Pancreas (tissue), 10 donors: ENCODE results near the gene MAMLD1. TPM values are rescaled to one million over a fixed set of nuclear protein-coding genes. Genes with fewer than 3 reads are reported as not detected.

Experiments used
- ATAC-seq, 4 donors: fragments of 200-7000 bp; cut with Tn5 transposase; one replicate each; pipeline versions ENCODE4 v1.8.0 to v1.9.1; 2020; ENCODE audit warnings: mild to moderate bottlenecking in 4 of 4, moderate library complexity in 4 of 4
- DNase-seq, 6 donors: peaks; one replicate each; pipeline ENCODE4 v3.0.0-alpha.2; 2020
- FAIRE-seq: peaks from 2 replicates; lab custom pipeline; 2012; peaks lifted over from hg19 to GRCh38; lab: Jason Lieb, UNC
- H3K27ac ChIP-seq, 4 donors: fragments of 200-600 bp; sonication (generic); 1 replicate in 3 of 4; 2 replicates in 1 of 4; pipeline versions ENCODE4 v1.5.0 to v1.8.0; 2020
- H3K27me3 ChIP-seq, 4 donors: fragments of 200-600 bp; one replicate each; pipeline ENCODE4 v1.8.0; 2021
- H3K36me3 ChIP-seq, 3 donors: fragments of 200-600 bp; sonication (generic) in 1 of 3; one replicate each; pipeline versions ENCODE4 v1.5.0 to v1.8.0; 2020 to 2021
- H3K4me1 ChIP-seq, 3 donors: fragments of 200-600 bp; one replicate each; pipeline ENCODE4 v1.8.0; 2021
- H3K4me3 ChIP-seq, 4 donors: fragments of 200-600 bp; sonication (generic) in 2 of 4; one replicate each; pipeline versions ENCODE4 v1.5.0 to v1.8.0; 2020 to 2021
- H3K9me3 ChIP-seq, 4 donors: fragments of 200-600 bp; one replicate each; pipeline ENCODE4 v1.8.0; 2021
- WGBS, 2 donors: extraction: QIAGEN DNeasy Blood & Tissue Kit; methylation state at CpG; one replicate each; pipeline ENCODE4 v1.1.7; 2013; 5-methylcytosine and 5-hydroxymethylcytosine counted together
- intact Hi-C, 3 donors: fragments of 100-400 bp; cut with DNase I; formaldehyde crosslinking; loops; one replicate each; pipeline versions ENCODE4 v1.11.1 to v1.14.2; 2022
- polyA plus RNA-seq, 2 donors: library from polyadenylated mRNA; stranded (reverse); fragments of 200-250 nt; gene quantifications; one replicate each; pipeline ENCODE4 v1.2.3, GENCODE V29; 2013
- total RNA-seq, 6 donors: library from RNA; stranded (reverse); fragmentation: NEBNext Ultra II Directional in 4 of 6; extraction: Animal tissue kit (Norgen Biotek cat#: 25700) in 4 of 6; gene quantifications; one replicate each; pipeline versions ENCODE4 v1.2.1 to v1.2.4, GENCODE V29; 2021 to 2023
- TF ChIP-seq, protein P1 (sequence below), 4 donors: fragments of 200-600 bp; sonication (generic) in 3 of 4; IDR thresholded peaks; one replicate each; pipeline versions ENCODE4 v1.5.0 to v1.8.0; 2021; ENCODE audit warnings: antibody characterized with exemption in 4 of 4
- donor health status: healthy with polysubstance abuse.
- donor health status: DM: no; HTN: no; CAD: no; lungs with moderate emphysema.
- donor health status: DM: no; HTN: no; CAD: no.
- donor health status: control.
- donor health status: control.
- donor health status: Bipolar disorder and iron deficiency.
- donor health status: DM: yes; HTN: yes; CAD: no.
- donor health status: DM: no; HTN: no; CAD: no.
- donor health status: DM: no; HTN: no; CAD: no.
- donor health status: DM: yes; HTN: yes; CAD: no.

The MAMLD1 gene
- total and polyA plus RNA-seq, 8 donors = 2.4 to 8.8 (median 3.5) TPM

DNA sequence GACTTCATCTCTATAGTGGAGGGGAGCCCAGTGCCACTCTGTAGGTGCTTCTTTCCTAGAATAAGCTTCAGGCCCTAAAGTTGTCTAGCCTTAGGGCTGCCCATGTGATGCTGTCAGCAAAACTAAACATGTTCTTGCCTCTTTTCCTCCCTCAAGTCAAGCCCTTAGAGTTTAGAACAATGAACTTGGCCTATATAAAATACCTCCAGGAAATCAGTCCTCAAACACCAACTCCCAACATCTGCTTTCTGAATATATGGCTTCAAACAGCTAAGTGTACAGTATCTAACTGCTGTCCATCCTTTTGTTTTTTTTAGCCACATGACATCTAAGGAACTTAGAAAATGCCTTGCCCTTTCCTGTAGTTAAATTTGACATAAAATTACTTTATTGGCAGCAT lies 91.0 kb downstream of the MAMLD1 start:
- Histone ChIP-seq H3K4me1 (no peaks in the 10 kb centered on the region), H3K36me3 (no peaks in the 10 kb centered on the region), H3K27me3 (no peaks in the 10 kb centered on the region), H3K9me3 (no peaks in the 10 kb centered on the region), H3K27ac (no peak overlapping the region), H3K4me3 (no peak overlapping the region)
- ATAC-seq (no peak), DNase-seq (no peak), FAIRE-seq (no peak)
- TF ChIP-seq, protein P1, sequence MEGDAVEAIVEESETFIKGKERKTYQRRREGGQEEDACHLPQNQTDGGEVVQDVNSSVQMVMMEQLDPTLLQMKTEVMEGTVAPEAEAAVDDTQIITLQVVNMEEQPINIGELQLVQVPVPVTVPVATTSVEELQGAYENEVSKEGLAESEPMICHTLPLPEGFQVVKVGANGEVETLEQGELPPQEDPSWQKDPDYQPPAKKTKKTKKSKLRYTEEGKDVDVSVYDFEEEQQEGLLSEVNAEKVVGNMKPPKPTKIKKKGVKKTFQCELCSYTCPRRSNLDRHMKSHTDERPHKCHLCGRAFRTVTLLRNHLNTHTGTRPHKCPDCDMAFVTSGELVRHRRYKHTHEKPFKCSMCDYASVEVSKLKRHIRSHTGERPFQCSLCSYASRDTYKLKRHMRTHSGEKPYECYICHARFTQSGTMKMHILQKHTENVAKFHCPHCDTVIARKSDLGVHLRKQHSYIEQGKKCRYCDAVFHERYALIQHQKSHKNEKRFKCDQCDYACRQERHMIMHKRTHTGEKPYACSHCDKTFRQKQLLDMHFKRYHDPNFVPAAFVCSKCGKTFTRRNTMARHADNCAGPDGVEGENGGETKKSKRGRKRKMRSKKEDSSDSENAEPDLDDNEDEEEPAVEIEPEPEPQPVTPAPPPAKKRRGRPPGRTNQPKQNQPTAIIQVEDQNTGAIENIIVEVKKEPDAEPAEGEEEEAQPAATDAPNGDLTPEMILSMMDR (IDR thresholded peaks at IDR 0.05) = no peak
- intact Hi-C loops = no loop called here

DNA sequence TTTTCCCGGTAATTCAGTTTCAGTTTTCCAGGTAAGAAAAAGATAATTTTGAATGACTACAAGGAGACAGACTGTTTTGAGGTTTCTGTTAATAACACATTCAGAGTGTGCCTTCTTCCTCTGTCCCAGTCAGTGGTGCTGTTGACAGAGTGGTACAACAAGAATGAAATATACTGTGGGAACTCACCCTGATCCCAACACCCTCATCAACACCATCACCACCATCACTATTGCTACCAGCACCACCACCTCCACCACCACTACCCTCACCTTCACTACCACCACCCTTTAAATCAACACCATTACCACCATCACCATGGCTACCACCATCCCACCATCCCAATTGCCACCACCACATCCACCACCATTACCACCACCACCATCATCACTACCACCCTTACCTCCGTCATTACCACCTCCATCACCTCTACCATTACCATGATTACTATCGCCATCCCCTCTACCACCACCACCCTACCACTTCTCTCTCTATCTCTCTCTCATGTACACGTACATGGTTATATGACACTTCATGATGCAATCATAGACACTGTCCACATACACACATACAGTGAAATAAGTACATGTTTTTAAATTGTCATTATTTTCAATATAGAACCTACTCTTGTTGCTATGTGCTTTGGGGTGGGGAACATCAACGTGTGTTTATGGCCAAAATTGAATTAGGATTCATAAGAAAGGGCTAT lies 91.5 kb downstream of the MAMLD1 start:
- TF ChIP-seq, protein P1 (IDR thresholded peaks at IDR 0.05) = no peak
- Histone ChIP-seq H3K4me3 (no peak overlapping the region), H3K27me3 (no peaks in the 10 kb centered on the region), H3K36me3 (no peaks in the 10 kb centered on the region), H3K27ac (no peak overlapping the region), H3K9me3 (no peaks in the 10 kb centered on the region), H3K4me1 (no peaks in the 10 kb centered on the region)
- FAIRE-seq (no peak), ATAC-seq (no peak), DNase-seq (no peak)
- WGBS, 2 donors = 72 to 76% methylated on average over 5 of the region's 5 CpGs
- intact Hi-C loops = no loop called here

DNA sequence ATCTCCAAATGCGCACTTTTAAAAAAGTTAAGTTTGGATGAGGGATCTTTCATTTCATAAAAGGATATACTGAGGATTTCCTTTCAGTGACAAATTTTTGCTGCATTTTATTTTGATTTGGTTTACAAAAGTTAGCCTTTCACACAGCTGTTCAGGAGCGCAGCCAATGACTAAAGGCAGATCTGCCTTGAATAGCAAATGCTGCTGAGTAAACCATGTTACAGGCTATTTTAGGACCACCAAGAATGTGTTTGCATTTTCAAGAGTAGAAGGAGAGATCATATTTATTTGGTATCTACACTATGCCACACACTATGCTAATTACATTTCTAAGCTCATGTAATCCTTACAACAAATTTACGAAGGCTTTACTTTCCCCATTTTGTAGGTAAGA lies 92.1 kb downstream of the MAMLD1 start:
- FAIRE-seq (no peak), ATAC-seq (no peak), DNase-seq (no peak)
- TF ChIP-seq, protein P1 (IDR thresholded peaks at IDR 0.05) = no peak
- no peaks in the 10 kb centered on the region for H3K36me3 ChIP-seq
- intact Hi-C loops = no loop called here
- H3K27ac ChIP-seq = no peak overlapping the region
- no peaks in the 10 kb centered on the region for H3K9me3 ChIP-seq
- no peaks in the 10 kb centered on the region for H3K27me3 ChIP-seq
- H3K4me3 ChIP-seq = no peak overlapping the region
- H3K4me1 ChIP-seq = no peaks in the 10 kb centered on the region
- 93 to 94% methylated on average over 3 of the region's 3 CpGs for WGBS, 2 donors

GRCh38 chrX:150456466-150456865 lies 93.3 kb downstream of the MAMLD1 start:
- TF ChIP-seq, protein P1 (IDR thresholded peaks at IDR 0.05) = no peak
- 74 to 90% methylated on average over 6 of the region's 6 CpGs for WGBS, 2 donors

GRCh38 chrX:150456941-150457340 lies 93.8 kb downstream of the MAMLD1 start:
- H3K36me3 ChIP-seq = no peaks in the 10 kb centered on the region
- intact Hi-C loops = no loop called here
- 79 to 100% methylated on average over 1 of the region's 1 CpG for WGBS, 2 donors
- H3K4me1 ChIP-seq = no peaks in the 10 kb centered on the region
- ATAC-seq = no peak
- DNase-seq = no peak
- no peak overlapping the region for H3K27ac ChIP-seq
- H3K9me3 ChIP-seq = no peaks in the 10 kb centered on the region
- TF ChIP-seq, protein P1 (IDR thresholded peaks at IDR 0.05) = no peak
- H3K27me3 ChIP-seq = no peaks in the 10 kb centered on the region
- no peak overlapping the region for H3K4me3 ChIP-seq
- no peak for FAIRE-seq

More at GRCh38 chrX:150456466-150456865, 93.3 kb downstream of the MAMLD1 start:
- FAIRE-seq = no peak
- no peaks in the 10 kb centered on the region for H3K36me3 ChIP-seq
- no peak overlapping the region for H3K27ac ChIP-seq
- H3K9me3 ChIP-seq = no peaks in the 10 kb centered on the region
- no peaks in the 10 kb centered on the region for H3K27me3 ChIP-seq
- intact Hi-C loops = no loop called here
- DNase-seq = no peak
- no peak for ATAC-seq
- H3K4me1 ChIP-seq = no peaks in the 10 kb centered on the region
- H3K4me3 ChIP-seq = no peak overlapping the region
